ENCODE results near the gene GPR137C.

GRCh38 chr14:52660832-52661231 lies 108.2 kb downstream of the GPR137C start:
- no peak for TF ChIP-seq CTCF (IDR thresholded peaks at IDR 0.05)
- TF ChIP-seq POLR2A (IDR thresholded peaks at IDR 0.05), result no peak
